IPS-15b (cell line): Measurements from ENCODE around the gene GPATCH3.

Experiments used
- H3K27me3 ChIP-seq: one replicate; pipeline ENCODE4 v1.6.1; 2013; ENCODE audit warnings: low read length; ENCODE audit not compliant: control insufficient read depth, insufficient read depth
- H3K36me3 ChIP-seq: one replicate; pipeline ENCODE4 v1.6.1; 2013; ENCODE audit warnings: low read length; ENCODE audit not compliant: control insufficient read depth, insufficient read depth
- H3K4me1 ChIP-seq: one replicate; pipeline ENCODE4 v1.6.1; 2013; ENCODE audit warnings: mild to moderate bottlenecking, low read length; ENCODE audit not compliant: control insufficient read depth, insufficient read depth
- H3K4me3 ChIP-seq: one replicate; pipeline ENCODE4 v1.5.1; 2013; ENCODE audit warnings: low read depth, low read length
- H3K9ac ChIP-seq: one replicate; pipeline ENCODE4 v1.6.1; 2013; ENCODE audit warnings: low read depth, mild to moderate bottlenecking, low read length
- H3K9me3 ChIP-seq: one replicate; pipeline ENCODE4 v1.6.1; 2013; ENCODE audit warnings: mild to moderate bottlenecking, low read length; ENCODE audit not compliant: control insufficient read depth, insufficient read depth

GPATCH3 gene

DNA sequence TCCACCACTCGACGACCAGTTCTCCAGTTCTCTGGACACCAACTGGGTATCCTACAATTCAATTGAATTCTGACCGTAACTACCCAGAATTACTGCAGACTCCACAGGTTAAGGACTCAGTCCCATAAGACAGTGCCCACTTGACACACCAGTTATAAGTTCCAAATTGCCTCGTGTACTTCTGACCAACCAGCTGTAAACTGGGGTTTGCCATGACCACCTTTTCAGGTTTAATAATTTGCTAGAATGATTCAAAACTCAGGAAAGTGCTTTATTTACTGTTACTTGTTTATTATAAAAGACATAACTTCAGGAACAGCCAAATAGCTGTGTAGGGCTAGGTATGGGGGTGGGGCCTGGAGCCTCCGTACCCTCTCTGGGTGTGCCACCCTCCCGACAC is 36.6 kb upstream of the GPATCH3 start:
- Histone ChIP-seq H3K9me3 (no peaks in the 10 kb centered on the region), H3K4me3 (no peak overlapping the region), H3K9ac (no peak overlapping the region), H3K27me3 (no peaks in the 10 kb centered on the region), H3K36me3 (peaks cover 20% of the 10 kb centered on the region), H3K4me1 (no peaks in the 10 kb centered on the region)

DNA sequence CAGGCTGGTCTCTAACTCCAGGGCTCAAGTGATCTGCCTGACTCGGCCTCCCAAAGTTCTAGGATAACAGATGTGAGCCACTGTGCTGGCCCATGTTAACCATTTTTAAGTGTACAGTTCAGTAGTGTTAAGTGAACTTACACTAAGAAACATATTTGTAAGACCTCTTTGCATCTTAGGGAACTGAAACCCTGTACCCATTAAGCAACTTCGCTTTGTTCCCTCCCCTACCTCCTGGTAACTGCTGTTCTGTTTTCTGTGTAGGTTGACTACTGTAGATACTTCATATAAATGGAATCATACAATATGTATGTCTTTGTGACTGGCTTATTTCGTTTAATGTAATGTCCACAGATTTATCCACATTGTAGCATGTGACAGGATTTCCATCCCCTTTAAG is 32.3 kb upstream of the GPATCH3 start:
- H3K9ac ChIP-seq: no peak overlapping the region
- H3K27me3 ChIP-seq: no peaks in the 10 kb centered on the region
- H3K36me3 ChIP-seq: peaks cover 16% of the 10 kb centered on the region
- no peaks in the 10 kb centered on the region for H3K4me1 ChIP-seq
- no peaks in the 10 kb centered on the region for H3K9me3 ChIP-seq
- no peak overlapping the region for H3K4me3 ChIP-seq

DNA sequence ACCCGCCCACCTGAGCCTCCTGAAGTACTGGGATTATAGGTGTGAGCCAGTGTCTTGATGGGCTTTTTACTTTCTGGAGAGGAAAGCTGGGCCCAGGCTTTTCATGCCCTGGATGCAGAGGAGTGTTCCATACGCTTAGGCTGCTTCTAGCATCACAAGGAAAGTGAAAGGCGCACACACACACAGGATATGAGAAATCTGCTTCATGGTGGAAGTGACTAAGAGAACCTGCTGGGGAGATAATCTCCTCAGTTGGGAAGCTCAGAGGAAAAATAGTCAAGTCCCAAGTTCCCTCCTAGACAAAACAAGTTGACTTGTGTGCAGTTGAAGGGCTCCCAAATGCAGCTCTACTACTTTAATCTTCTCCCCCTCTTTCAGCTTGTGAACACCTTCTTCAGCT is 23.4 kb upstream of the GPATCH3 start:
- H3K4me1 ChIP-seq: peaks cover 4% of the 10 kb centered on the region
- H3K27me3 ChIP-seq: no peaks in the 10 kb centered on the region
- no peak overlapping the region for H3K9ac ChIP-seq
- H3K36me3 ChIP-seq: peaks cover 20% of the 10 kb centered on the region
- H3K4me3 ChIP-seq: no peak overlapping the region
- no peaks in the 10 kb centered on the region for H3K9me3 ChIP-seq

DNA sequence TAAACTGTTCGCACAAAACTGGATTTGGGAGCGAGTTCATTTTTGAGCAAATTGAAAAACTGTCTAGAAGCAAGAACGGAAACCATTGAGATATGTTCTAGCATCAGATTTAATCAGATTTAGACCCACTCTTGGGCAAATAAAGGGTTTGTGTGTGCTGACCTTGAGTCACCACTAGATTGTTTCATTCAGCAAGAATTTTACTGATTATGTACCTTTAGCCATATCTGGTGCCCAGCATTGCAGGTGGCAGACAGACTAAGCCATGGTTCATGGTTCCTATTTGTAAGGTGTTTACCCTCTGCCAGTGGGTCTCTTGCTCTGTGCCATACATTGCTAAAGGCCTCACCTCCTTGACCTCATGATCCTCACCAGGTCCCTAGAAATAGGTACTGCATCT is 22.6 kb upstream of the GPATCH3 start:
- Histone ChIP-seq H3K4me1 (peaks cover 4% of the 10 kb centered on the region), H3K36me3 (peaks cover 20% of the 10 kb centered on the region), H3K27me3 (no peaks in the 10 kb centered on the region), H3K4me3 (peak overlapping the region; percentile 94), H3K9ac (no peak overlapping the region), H3K9me3 (no peaks in the 10 kb centered on the region)

DNA sequence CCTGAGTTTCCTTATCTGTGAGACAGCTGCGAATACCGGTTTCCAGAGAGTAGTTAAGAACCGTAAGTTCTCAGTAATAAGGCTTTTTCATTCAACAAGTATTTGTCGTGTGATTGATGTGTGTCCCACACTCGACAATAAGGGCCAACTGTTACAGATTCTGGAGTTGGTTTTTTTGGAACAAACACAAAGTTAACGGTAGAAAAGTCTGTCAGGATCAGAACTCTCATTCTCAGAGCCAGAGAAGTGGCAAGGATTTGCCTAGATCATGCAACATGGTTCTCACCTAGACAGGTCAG is 22.1 kb upstream of the GPATCH3 start:
- Histone ChIP-seq H3K27me3 (no peaks in the 10 kb centered on the region), H3K4me1 (peaks cover 4% of the 10 kb centered on the region)

DNA sequence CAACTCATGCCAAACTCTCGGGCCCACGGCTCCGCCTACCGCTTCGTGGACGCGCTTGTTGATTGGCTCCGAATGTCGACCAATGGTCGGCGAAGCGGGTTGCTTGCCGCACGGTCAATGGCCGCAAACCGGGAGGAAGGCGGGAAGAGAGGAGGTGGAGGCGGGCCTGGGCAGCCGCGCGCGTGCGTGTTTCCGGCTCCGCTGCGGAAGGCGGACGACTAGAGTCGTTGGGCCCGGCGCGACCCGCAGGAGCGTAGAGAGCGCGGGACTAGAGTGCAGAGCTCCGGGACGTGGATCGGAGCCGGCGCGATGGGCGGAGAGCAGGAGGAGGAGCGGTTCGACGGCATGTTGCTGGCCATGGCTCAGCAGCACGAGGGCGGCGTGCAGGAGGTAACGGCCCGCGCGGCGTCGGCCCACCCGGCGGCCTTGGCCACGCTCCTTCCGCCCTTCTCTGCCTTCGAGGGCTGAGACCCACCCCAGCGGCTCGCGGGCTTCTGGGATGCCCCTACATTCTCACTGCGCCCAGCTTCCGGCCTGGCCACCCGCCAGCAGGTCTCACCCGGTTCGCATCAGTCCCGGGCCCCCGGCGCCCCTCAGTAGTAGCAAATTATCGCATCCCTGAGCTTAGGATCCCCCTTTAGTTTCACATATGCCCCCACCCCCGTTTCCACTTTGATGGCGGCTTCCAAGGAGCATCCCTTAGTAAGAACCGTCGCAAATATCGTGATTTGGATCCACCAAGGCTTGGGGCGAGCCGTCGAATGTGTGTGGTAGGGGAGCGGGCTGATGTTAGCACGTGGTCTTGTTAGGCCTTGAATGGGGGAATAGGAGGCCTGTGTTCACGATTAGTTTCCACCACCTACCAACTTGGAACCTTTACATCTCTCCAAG is 21.5 kb upstream of the GPATCH3 start, which contains the start of gene NUDC:
Gene NUDC, plus strand, starts transcription at position 204 of the 891 bp plus-strand sequence. Its CDS starts 106 bp downstream, at position 310.
- H3K27me3 ChIP-seq: no peaks in the 10 kb centered on the region
- peak within 1 kb of the TSS; percentile 94 for H3K4me3 ChIP-seq
- H3K36me3 ChIP-seq: peaks cover 17% of the 10 kb centered on the region
- peaks cover 4% of the 10 kb centered on the region for H3K4me1 ChIP-seq
- H3K9ac ChIP-seq: peak within 1 kb of the TSS; percentile 93
- no peaks in the 10 kb centered on the region for H3K9me3 ChIP-seq

More for the DNA sequence above, 22.1 kb upstream of the GPATCH3 start:
- H3K9ac ChIP-seq: peak overlapping the region; percentile 93
- H3K4me3 ChIP-seq: peak overlapping the region; percentile 94
- no peaks in the 10 kb centered on the region for H3K9me3 ChIP-seq
- peaks cover 20% of the 10 kb centered on the region for H3K36me3 ChIP-seq

DNA sequence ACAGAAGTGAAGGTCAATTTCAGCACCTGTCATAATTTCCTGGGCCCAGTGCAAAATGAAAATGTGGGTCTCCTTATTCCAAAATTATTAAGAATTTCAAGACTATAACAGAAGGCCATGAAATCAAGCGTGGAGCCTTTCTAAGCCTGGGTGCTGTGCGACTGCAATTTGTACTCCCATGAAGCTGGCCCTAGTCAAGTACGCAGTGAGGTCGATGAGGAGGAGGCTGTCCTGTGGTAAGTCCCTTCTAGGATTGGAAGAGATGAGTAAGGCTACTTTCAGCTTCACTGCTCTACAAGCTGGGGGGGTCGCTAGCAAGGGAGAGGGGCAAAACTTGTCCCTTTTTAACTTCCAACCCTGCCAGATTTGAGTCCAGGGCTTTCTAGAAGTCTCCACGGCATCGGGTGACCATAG is 20.9 kb upstream of the GPATCH3 start:
- Histone ChIP-seq H3K4me3 (peak overlapping the region; percentile 64), H3K36me3 (peaks cover 10% of the 10 kb centered on the region), H3K27me3 (no peaks in the 10 kb centered on the region), H3K9ac (no peak overlapping the region), H3K4me1 (peaks cover 4% of the 10 kb centered on the region), H3K9me3 (no peaks in the 10 kb centered on the region)

DNA sequence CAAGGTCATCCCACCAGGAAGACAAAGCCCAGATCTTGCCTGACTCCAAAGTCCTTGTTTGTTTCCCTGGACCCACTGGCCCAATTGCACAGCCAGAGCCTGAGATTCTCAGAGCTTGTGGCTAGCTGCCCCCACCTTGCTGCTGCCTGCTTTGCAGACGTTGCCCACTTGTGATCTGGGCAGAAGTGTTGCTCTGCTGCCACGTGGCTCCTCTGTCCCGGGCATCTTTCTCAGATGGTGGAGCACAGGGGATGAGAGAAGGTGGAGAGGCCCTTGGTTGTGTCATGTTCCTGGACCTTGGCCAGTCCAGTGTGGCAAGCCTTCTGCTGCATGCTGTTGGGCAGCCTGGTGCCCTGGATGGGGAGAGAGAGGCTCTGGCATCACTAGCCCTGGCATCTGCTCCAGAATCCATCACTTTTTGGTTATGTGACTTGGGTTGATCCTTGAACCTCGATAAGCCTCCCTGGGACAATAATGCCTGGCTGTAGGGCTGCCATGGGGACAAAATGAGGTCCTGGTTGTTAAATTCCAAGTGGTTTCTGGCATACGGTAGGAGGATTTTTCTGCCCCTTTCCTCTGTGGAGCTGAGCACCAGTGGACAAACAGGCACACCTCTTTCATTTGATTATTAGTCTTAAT is 15.1 kb upstream of the GPATCH3 start:
- H3K4me1 ChIP-seq: no peaks in the 10 kb centered on the region
- no peak overlapping the region for H3K4me3 ChIP-seq
- H3K9me3 ChIP-seq: no peaks in the 10 kb centered on the region
- no peaks in the 10 kb centered on the region for H3K36me3 ChIP-seq
- H3K9ac ChIP-seq: no peak overlapping the region
- H3K27me3 ChIP-seq: peaks cover 3% of the 10 kb centered on the region

DNA sequence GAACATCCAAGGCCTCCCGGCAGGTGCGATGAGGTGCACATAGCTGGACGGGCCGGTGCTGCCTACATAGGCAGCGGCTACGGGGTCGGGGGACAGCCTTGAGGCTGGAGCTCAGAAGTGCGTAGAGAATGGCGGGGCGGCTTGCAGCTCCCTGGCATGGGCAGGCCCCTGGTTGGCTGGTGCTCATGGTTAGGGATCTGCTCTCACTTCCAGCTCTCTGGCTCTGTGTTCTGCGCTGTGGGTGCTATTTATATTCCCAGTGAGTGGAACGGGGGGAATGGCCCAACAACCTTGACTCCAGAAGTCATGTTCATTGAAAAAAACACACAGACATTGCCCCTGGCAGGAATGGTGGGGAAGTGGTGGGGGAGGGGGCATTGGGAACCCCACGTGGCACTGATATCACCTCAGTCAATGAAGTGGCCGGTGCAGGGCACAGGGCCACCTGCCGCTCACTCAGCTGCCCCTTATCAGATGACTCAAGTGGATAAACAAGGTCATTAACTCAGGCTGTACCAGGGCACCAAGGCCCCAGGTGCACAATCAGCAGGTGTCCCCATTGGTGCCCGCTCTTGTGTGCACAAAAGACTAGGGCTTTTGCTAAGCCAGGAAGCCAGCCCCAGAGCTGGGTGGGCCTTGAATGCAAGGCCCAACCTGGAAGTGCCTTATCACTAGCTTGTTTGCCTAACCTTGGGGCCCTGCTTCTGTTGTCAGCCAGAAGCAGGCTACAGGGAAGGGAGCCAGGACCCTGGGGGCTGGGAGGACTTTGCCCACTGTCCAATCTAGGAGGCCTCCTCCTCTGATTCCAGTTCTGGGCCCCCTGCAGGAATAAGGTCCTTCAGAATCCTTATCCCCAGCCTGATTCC is 13.7 kb upstream of the GPATCH3 start, which contains the start of gene NR0B2:
Gene NR0B2, minus strand, starts transcription at position 222 of the 866 bp plus-strand sequence. Its CDS starts 35 bp downstream, at position 187.
- Histone ChIP-seq H3K4me3 (no peak within 1 kb of the TSS), H3K36me3 (no peaks in the 10 kb centered on the region), H3K9me3 (no peaks in the 10 kb centered on the region), H3K9ac (no peak within 1 kb of the TSS), H3K4me1 (no peaks in the 10 kb centered on the region), H3K27me3 (peaks cover 3% of the 10 kb centered on the region)

DNA sequence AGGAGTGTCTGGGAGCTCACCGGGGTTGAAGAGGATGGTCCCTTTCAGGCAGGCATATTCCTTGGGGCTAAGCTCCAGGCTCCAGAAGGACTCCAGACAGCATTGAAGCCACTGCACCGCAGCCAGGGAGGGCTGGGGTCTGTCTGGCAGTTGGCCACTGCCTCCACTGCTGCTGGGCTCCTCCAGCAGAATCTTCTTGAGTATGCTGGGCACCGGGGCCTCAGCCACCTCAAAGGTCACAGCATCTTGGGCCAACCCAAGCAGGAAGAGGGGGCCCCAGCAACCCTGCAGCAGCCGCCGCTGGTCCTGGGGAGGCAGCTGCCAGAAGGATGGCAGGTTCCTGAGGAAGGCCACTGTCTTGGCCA is 13.1 kb upstream of the GPATCH3 start:
- Histone ChIP-seq H3K4me3 (no peak overlapping the region), H3K36me3 (no peaks in the 10 kb centered on the region), H3K9ac (no peak overlapping the region), H3K4me1 (no peaks in the 10 kb centered on the region), H3K27me3 (peaks cover 3% of the 10 kb centered on the region), H3K9me3 (no peaks in the 10 kb centered on the region)

DNA sequence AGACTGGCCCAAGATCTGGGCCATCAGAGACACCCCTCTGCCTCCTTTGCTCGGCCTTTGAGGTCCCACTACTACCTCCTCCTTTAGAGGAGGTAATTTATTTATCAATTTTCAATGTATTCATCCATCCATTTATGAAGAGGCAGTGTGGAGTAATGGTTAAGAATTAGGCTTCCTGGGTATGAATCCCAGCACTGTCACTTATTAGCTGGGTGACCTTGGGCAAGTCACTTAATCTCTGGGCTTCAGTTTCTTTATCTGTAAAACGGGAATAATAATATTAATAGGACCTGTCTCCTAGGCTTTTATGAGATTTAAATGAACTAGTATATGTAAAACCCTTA is 11.9 kb upstream of the GPATCH3 start:
- Histone ChIP-seq H3K27me3 (peaks cover 3% of the 10 kb centered on the region), H3K4me3 (no peak overlapping the region), H3K36me3 (no peaks in the 10 kb centered on the region), H3K9ac (no peak overlapping the region), H3K4me1 (no peaks in the 10 kb centered on the region), H3K9me3 (no peaks in the 10 kb centered on the region)
